ENCODE measurements around the gene OSBPL3. TPM values are rescaled to one million over a fixed set of nuclear protein-coding genes. Genes with fewer than 3 reads are reported as not detected.

The OSBPL3 gene
- total RNA-seq, 2 experiments from 2014 or later: 44.6 to 45.7 TPM

- Mint-ChIP-seq H3K27me3 (no peaks in the 10 kb centered on the region), H3K27ac (peak overlapping the region; percentile 97), H3K4me3 (peak overlapping the region; percentile 50), H3K9me3 (no peaks in the 10 kb centered on the region), H3K36me3 (ENCODE audit: low read depth) (peaks cover 47% of the 10 kb centered on the region), H3K4me1 (ENCODE audit: low read depth) (peaks cover 36% of the 10 kb centered on the region)
- DNase-seq: peak; percentile 91
- peak; percentile 90 for TF ChIP-seq CTCF (IDR thresholded peaks at IDR 0.05)
- CTCF ChIA-PET: interaction anchor here (0.6 to 5.3 kb wide), 44 partner anchors 8 to 305 kb away, joined by 3 to 72 read pairs (median 4); partner anchors contain the start of genes CYCS and OSBPL3
- peak; percentile 49 for ATAC-seq
- POLR2A ChIA-PET: interaction anchor here (0.7 to 2.8 kb wide), 5 partner anchors 158 to 304 kb away, joined by 3 to 19 read pairs (median 5); partner anchors contain the start of gene OSBPL3
- intact Hi-C loops (cut with micrococcal nuclease): loop anchor here (2.0 kb wide), 4 partner anchors 87 to 273 kb away; partner anchors contain the start of gene OSBPL3
Observed at GRCh38 chr7:24819916-24820689, 159.9 kb downstream of the OSBPL3 start.

GRCh38 chr7:24817339-24817738, 162.6 kb downstream of the OSBPL3 start:
- H3K27ac Mint-ChIP-seq: peak overlapping the region; percentile 10
- H3K27me3 Mint-ChIP-seq: no peaks in the 10 kb centered on the region
- H3K36me3 Mint-ChIP-seq (ENCODE audit: low read depth): peaks cover 39% of the 10 kb centered on the region
- CTCF ChIA-PET: interaction anchor here (3.1 to 3.2 kb wide), 2 partner anchors 276 to 281 kb away, joined by 17 to 19 read pairs; no protein-coding TSS in a partner anchor
- H3K9me3 Mint-ChIP-seq: no peaks in the 10 kb centered on the region
- POLR2A ChIA-PET: no interaction called here
- intact Hi-C loops (cut with micrococcal nuclease): no loop called here
- TF ChIP-seq CTCF (IDR thresholded peaks at IDR 0.05): no peak
- ATAC-seq (no peak), DNase-seq (no peak)
- H3K4me3 Mint-ChIP-seq: no peak overlapping the region
- H3K4me1 Mint-ChIP-seq (ENCODE audit: low read depth): peaks cover 26% of the 10 kb centered on the region

GRCh38 chr7:24816868-24817267, 163.1 kb downstream of the OSBPL3 start:
- Mint-ChIP-seq H3K36me3 (ENCODE audit: low read depth) (peaks cover 40% of the 10 kb centered on the region), H3K27me3 (no peaks in the 10 kb centered on the region)

GRCh38 chr7:24812305-24812945, 167.6 kb downstream of the OSBPL3 start:
- ATAC-seq (peak; percentile 75), DNase-seq (peak; percentile 52)
- Mint-ChIP-seq H3K27me3 (no peaks in the 10 kb centered on the region), H3K4me1 (ENCODE audit: low read depth) (no peaks in the 10 kb centered on the region), H3K27ac (no peak overlapping the region), H3K9me3 (no peaks in the 10 kb centered on the region), H3K4me3 (no peak overlapping the region), H3K36me3 (ENCODE audit: low read depth) (peaks cover 43% of the 10 kb centered on the region)
- intact Hi-C loops (cut with micrococcal nuclease): no loop called here
- POLR2A ChIA-PET: interaction anchor here (0.7 to 1.1 kb wide), 2 partner anchors 108 to 286 kb away, joined by 3 read pairs; no protein-coding TSS in a partner anchor
- CTCF ChIA-PET: interaction anchor here (0.7 to 7.9 kb wide), 62 partner anchors 9 to 522 kb away, joined by 3 to 148 read pairs (median 4); partner anchors contain the start of genes CYCS and OSBPL3
- TF ChIP-seq CTCF (IDR thresholded peaks at IDR 0.05): peak; percentile 99

More at GRCh38 chr7:24816868-24817267, 163.1 kb downstream of the OSBPL3 start:
- no peak for ATAC-seq
- TF ChIP-seq CTCF (IDR thresholded peaks at IDR 0.05): no peak
- ChIA-PET POLR2A (no interaction called here), CTCF (interaction anchor here (1.0 to 3.2 kb wide), 3 partner anchors 246 to 282 kb away, joined by 3 to 19 read pairs (median 17); no protein-coding TSS in a partner anchor)
- Mint-ChIP-seq H3K4me1 (ENCODE audit: low read depth) (peaks cover 23% of the 10 kb centered on the region), H3K27ac (no peak overlapping the region), H3K4me3 (no peak overlapping the region), H3K9me3 (no peaks in the 10 kb centered on the region)
- DNase-seq: no peak
- intact Hi-C loops (cut with micrococcal nuclease): no loop called here

Data from activated CD8-positive, alpha-beta T cell treated with anti-CD3 and anti-CD28 coated beads for 36 hours (primary cell).